HG02943 (cell line): ENCODE results near the gene DOCK6.

ENCODE experiments used
- ATAC-seq: cut with Tn5 transposase; IDR thresholded peaks from one replicate; pipeline ENCODE4 v1.9.1; 2021; ENCODE audit warnings: mild to moderate bottlenecking, low read depth, moderate library complexity; ENCODE audit not compliant: unreplicated experiment

The DOCK6 gene

DNA sequence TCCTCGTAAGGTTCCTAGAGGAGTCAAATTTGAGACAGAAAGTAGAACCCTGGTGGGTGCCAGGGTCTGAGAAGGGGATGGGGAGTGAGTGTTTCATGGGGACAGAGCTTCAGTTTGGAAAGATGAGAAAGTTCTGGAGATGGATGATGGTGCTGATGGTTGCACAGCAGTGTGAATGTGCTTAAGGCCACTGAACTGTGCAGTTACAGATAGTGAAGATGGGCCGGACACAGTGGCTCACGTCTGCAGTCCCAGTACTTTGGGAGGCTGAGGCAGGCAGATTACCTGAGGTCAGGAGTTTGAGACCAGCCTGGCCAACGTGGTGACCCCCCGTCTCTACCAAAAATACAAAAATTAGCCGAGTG is 107.7 kb downstream of the DOCK6 start:
- ATAC-seq, result no peak

DNA sequence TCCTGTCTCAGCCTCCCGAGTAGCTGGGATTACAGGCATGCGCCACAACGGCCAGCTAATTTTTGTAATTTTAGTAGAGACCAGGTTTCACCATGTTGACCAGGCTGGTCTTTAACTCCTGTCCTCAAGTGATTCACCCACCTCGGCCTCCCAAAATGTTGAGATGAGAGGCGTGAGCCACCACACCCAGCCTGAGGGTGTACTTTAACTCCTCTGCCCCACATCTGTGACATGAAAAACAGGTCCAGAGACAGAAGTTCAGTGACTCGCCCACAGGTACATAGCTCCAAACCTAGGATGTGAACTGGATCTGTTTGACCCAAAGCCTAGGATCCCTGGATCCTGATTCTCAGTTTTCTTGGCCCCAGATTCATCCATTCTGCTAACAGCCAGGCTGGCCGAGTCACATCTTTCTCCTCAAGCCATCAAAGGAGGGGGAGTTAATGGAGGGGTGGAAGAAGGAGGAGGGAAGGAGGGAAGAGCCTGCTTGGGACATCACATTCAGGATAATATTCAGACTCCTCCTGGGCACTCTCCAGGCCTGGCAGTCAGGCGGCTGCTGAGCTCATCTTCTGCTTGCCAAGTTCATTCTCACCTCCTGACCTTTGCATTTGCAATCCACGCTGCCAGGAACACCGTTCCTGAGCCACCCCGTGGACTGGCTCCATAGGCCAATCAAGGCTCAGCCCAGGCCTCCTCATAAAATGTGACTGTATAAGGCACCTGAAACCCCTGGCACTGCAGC is 109.8 kb downstream of the DOCK6 start:
- ATAC-seq, result no peak

DNA sequence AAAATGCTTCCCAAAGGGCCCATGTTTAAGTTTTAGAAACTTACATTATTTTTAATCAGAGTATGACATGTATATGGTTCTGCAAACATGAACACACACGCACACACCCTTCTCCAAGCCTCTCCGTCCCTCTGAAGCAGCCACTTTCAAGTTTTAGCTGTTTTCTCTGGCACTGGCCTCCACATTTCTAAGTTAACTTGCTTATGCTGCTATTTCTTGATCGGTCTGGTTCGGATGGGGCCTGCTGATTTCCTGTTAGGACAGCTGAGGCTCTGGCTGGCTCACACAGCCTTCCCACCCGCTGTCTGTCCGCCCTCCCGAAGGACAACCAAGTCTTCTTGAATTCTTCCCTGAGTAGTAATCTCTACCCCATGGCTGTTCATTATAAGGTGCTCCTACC is 111.1 kb downstream of the DOCK6 start:
- ATAC-seq, result no peak
